RCC 7860 (cell line): ENCODE data around the gene RFXAP.
"Not testable (repeated sequence)": the region's sequence is repeated elsewhere in the genome, so short reads cannot be mapped to it uniquely, and the experiment has no call there.

Experiments used
- DNase-seq: peaks from one replicate; pipeline ENCODE4 v3.0.0-alpha.2; 2015; ENCODE audit warnings: low spot score
- FAIRE-seq: peaks from 2 replicates; lab custom pipeline; 2012; peaks lifted over from hg19 to GRCh38; lab: Jason Lieb, UNC

Gene RFXAP, protein sequence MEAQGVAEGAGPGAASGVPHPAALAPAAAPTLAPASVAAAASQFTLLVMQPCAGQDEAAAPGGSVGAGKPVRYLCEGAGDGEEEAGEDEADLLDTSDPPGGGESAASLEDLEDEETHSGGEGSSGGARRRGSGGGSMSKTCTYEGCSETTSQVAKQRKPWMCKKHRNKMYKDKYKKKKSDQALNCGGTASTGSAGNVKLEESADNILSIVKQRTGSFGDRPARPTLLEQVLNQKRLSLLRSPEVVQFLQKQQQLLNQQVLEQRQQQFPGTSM

DNA sequence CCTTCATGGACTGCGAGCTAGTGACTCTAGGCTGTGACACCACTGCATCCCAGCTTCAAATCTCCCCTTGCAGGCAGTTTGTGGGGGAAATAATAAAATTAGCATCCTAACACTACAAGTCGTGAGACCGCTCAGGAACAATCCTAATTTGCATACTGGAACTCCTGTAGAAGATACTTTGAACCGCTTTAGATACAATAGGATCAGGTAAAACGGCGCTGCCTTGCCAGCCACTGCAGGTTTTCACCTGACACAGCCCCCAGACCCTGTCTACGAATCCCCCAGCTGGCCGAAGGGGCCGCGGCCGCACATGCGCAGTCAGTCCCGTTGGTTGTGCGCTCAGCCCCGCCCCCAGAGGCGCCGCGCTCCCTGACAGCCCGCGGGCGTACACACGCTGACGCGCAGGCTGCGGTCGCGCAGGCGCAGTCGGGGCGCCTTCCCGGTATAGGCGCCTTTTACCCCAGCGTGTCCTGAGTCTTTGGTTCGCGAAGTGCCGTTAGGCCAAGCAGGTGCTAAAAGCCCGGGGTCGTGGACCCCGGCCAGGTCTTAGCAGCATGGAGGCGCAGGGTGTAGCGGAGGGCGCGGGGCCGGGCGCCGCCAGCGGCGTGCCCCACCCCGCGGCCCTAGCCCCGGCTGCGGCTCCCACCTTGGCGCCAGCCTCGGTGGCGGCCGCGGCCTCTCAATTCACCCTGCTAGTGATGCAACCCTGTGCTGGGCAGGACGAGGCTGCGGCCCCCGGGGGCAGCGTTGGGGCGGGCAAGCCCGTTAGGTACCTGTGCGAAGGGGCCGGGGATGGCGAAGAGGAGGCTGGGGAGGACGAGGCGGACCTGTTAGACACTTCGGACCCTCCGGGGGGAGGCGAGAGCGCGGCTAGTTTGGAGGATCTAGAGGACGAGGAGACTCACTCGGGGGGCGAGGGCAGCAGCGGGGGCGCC, at the start of gene RFXAP:
TSS of gene RFXAP (plus strand) at position 419 of the 935 bp plus-strand sequence. CDS start at position 555, 136 bp downstream.
- FAIRE-seq (no peak), DNase-seq (peak; percentile 69)

DNA sequence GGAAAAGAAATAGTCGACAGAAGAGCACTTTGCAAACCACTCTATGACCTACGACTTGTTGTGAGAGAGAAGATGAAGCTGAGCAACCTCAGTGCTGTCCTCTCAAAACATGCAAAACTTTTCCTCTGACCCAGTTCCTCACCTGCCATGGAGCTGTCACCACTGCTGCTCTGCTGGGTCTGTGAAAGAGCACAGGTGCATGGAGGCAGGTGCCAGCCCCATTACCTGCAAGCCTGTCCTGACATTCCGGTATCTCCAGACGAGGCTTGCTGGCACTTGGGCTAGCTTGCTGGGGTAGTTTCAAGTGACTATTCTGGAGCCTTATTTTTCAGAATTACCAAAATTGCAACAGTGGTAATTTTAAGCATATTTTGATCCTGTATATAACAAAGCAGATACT, 49.5 kb upstream of the RFXAP start:
- FAIRE-seq, result no peak
- no peak for DNase-seq

DNA sequence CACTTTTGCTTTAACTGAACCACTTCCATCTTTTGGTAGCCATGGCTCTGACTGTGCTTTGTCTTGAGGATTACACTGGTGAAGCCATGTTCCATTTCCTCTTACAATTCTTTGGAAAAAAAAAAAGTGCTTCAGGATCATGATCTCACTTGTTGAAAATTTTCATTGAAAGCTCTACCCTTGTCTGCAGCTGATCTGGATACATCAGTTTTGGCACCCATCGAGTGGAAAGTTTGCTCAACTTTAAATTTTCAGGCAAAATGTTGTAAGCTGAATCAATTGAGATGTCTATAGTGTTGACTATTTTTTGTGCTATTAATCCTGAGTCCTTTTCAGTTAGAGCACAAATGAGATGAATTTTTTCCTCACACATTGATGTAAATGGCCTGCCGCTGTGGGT, 48.3 kb upstream of the RFXAP start:
- DNase-seq, result no peak

DNA sequence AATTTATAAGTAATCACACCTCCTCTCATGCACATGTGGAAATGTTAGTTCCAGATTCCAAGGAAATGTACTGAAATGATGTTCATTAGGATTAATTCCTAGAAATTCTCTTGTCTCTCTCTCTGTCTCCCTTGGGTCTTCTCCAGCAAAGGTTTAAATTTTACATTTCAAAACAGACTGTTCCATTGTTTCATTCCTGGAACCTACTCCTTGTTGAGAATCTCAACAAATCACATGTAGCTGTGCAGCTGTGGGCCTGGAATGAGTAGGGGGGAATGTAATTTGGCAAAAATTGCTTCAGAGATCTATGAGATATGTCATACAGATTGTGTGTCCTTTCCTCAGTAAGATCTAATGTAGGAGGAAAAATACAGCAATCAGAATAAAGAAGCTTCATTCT, 46.2 kb upstream of the RFXAP start:
- no peak for FAIRE-seq
- no peak for DNase-seq

More for the DNA sequence above, 48.3 kb upstream of the RFXAP start:
- FAIRE-seq, result no peak

DNA sequence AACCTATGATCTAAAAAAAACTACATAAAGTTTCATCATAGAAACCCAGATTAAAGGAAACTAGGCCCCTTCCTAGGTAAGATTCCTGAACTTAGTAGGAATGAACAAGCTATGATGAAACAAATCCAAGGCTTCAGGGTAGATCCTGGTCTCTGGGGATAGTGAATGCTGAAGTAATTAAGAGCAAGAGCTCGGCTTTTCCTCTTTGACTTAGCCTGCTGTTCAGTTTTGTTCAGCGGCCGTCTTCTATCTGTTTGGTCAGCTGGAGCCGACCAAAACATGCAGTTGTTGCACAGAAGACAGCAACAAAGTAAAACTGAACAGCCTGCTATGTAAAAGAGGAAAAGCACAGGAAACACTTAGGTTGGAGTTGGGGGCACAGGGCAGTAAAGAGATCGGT, 44.1 kb upstream of the RFXAP start:
- DNase-seq (no peak), FAIRE-seq (no peak)

DNA sequence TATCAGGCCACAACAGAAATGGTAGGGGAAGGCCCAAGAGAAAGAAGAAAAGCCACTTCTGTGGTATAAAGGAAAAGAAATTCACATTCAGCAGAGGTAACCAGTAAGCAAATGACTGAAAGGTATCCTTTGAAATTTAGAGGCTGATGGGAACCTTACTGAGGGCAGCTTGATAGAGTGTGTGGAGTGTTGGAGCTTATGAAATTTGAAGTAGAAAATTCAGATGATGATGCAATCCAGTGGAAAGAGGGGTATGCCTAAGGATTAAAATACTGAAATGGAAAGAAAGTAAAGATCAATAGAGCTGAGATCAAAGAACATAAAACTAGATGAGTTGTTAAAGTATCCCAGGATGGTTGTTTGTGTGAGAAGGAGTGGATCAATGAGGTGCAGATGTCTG, 42.8 kb upstream of the RFXAP start:
- FAIRE-seq (no peak), DNase-seq (no peak)

DNA sequence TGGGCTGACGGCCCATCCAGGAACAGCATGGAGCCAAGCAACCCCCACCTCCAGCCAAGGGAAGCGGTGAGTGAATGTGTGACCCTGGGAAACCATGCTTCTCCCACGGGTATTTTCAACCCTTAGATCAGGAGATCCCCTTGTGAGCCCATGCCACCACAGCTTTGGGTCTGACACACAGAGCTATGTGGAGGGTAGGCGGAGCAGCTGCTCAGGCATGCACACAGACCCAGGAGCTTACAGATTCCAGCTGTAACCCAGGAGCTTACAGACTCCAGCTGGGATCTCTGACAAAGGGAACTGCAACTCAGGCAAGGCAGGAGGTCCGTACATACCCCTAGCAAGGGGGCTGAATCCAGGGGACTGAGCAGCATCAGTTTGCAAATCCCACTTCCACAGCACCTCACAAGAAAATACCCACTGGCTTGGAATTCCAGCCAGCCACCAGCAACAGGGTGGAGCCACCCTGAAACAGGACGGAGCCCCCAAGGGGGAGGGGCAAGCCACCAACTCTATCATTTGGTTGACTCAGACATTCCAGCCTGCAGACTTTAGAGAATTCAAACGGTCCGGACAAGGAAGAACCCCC, 40.8 kb upstream of the RFXAP start:
- DNase-seq (peak; percentile 85), FAIRE-seq (peak; percentile 75)

DNA sequence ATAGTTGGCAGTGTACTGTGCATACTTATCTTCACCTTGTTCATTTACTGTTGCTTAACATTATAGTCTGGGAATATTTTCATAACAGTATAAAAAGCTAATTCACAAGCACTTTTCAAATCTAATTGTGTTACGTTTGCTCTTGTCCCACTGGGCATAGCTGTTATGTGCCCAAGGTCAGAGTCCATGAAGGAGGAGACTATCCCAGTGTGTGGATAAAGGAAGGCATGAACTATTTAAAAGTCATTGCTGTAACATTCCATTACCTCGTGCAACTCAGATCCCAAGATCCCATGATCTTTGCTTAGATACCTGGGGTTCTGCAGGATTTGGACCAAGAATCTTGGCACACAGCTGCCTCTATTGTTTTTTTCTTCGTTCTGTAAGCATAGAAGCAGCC, 35.1 kb upstream of the RFXAP start:
- FAIRE-seq, result no peak

DNA sequence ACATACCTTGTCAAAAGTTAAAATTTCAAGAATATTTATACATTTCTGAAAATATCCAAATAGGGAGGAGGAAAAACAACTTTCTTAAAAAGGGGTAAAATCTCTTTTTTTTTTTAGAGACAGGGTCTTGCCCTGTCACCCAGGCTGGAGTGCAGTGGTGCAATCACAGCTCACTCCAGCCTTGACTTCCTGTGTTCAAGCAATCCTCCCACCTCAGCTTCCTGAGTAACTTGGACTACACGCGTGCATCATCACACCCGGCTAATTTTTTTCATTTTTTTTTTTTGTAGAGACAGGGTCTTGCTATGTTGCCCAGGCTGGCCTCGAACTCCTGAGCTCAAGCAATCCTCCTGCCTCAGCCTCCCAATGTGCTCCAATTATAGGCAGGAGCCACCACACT, 32.8 kb upstream of the RFXAP start:
- DNase-seq, FAIRE-seq: not testable (repeated sequence)

More for the DNA sequence above, 35.1 kb upstream of the RFXAP start:
- no peak for DNase-seq

DNA sequence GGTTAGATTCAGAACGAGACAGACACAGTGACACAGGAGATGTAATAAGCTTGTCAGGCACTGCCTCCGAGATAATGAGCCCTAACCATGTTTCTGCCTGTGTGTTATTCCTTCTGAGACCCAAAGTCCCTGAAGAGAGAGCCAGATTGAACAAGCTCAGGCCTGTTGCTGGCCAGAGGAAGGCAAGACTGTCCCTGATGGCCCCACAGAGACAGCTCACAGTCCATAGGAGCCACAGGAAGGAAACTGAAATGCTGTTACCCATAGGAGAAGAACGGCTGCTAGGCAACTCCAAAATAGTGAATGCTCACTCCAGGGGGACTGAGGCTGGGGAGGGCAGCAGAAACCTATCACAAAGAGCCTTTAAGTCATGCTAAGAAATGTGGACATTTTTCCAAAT, 31.8 kb upstream of the RFXAP start:
- no peak for FAIRE-seq
- peak; percentile 74 for DNase-seq

DNA sequence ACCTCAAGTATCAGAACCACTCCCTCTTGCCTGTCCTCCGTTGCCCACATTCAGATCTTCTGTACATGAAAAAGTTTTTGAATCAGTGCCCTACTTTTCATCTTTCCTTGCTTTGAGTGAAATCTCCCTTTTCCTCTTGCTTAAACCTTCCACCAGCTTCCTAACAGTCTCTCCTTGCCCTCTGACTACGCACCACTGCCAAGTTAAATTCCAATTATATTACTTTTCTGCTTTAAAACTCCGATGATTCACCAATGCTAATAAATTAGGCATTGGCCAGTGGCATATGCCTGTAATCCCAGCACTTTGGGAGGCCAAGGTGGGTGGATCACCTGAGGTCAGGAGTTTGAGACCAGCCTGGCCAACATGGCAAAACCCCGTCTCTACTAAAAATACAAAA, 30.7 kb upstream of the RFXAP start:
- FAIRE-seq (peak; percentile 87), DNase-seq (peak; percentile 81)

DNA sequence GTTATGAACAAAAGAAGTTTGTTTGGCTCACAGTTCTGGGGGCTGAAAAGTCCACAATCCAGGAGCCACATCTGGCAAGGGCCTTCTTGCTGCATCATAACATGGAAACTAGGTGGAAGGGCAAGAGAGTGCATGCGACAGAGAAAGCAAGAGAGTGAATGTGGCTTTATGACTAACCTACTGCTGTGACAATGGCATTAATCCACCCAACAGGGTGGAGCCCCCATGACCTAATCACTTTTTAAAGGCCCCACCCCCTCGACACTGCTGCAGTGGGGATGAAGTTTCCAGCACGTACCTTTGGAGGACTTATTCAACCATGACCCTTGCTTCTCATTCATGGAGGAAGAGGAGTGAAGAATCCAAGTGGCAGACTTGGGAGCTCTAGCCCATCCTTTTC, 30.0 kb upstream of the RFXAP start:
- FAIRE-seq, result peak; percentile 94
- peak; percentile 92 for DNase-seq

DNA sequence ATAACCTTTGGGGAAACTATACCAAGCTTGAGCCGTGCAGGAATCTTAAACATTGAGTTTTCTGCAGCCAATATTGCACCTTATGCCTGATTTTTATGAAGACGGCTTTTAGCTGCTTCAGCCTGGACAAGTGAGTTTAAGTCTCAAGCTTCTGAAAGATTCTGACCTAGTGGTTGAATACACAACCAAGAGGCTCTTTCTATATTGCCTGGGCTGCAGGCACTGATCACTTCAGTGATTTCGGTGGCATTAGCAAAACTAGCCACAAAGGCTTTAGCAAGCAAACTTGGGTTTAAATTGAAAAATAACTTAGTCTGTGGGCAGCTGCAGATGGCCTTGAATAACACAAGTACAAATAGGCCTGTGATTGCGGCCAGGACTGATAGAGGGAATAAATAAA, 29.3 kb upstream of the RFXAP start:
- FAIRE-seq, result peak; percentile 90
- DNase-seq, result peak; percentile 49

DNA sequence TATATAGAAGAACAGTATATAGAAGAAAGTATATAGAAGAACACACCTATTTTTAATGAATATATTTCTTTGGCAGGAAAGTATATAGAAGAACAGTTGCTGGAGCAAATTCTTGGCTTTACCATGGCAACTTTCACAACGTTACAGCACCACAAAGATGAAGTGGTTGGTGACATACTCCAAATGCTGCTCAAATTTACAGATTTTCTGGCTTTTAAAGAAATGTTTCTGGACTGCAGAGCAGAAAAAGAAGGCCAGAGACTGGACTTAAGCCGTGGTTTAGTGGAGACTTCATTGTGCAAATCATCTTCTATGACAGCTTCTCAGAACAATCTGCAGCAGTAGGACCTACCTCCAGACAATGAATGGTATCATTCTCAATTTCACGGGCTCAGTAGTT, 24.3 kb upstream of the RFXAP start:
- DNase-seq (no peak), FAIRE-seq (no peak)

DNA sequence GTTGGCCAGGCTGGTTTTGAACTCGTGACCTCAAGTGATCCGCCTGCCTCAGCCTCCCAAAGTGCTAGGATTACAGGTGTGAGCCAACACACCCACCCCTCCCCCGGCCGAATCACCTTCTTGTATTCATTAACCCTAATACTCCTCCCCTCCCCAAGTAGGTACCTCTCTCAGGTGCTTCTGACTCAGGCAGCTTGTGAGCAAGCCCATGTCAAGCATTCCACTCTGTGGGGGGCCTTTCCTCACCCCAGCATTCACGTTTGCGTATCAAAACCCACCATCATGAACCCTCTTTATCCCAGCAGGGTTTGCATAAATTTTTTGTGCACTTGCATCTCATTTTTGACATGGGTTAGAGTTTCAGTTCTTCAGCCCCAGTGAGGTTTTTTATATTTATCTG, 23.6 kb upstream of the RFXAP start:
- FAIRE-seq (no peak), DNase-seq (no peak)

DNA sequence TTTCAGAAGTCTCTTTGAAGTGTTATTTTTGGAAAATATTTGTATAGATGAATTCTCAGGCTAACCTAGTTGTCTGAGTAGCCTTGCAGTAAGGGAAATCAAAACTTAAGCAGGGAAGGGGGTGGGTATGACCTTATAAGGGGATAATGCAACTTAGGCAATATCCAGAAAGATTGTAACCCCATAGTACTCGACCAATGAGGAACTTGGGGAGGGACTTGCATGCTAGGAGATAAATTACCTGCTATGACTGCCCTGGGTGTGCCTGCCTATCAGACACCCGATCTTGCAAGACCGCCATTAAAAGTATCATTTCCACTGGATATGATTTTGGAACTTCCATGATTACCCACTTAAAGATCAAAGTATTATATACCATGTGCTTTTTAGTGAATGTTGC, 23.0 kb upstream of the RFXAP start:
- no peak for FAIRE-seq
- no peak for DNase-seq

DNA sequence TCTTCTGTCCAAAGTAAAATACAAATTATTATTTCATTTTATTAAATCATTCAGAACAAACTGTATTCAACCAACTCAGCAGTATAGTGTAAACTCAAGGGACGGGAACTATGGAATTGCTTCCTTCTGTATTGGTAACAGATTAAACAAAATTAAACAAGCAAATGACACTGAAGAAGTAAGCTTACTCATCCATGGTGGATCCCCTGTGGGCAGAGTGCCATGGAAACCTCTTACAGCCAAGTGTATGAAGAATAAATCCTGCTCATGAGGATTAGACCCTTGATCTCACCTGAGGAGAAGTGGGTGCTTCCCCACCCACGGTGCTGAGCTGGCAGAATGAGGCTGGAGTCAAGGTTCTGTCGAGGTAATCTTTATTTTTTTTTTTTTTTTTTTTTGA, 18.0 kb upstream of the RFXAP start:
- DNase-seq, result peak; percentile 77

DNA sequence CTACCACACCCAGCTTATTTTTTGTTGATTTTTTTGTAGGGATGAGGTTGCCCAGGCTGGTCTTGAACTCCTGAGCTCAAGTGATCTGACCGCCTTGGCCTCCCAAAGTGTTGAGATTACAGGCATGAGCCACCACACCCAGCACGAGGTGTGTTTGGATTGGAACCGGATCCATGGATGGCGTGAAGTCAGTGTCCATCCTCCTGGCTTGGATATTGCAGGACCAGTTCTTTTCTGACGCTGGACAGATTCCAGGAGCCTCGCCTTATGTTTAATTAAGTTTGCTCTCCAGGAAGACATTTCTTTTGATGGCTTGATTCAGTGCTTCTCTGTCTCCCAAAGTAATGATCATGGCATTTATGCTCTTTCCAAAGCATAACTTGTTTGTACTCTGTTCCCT, 14.4 kb upstream of the RFXAP start:
- DNase-seq, result no peak
- no peak for FAIRE-seq

More for the DNA sequence above, 18.0 kb upstream of the RFXAP start:
- FAIRE-seq, result peak; percentile 91

DNA sequence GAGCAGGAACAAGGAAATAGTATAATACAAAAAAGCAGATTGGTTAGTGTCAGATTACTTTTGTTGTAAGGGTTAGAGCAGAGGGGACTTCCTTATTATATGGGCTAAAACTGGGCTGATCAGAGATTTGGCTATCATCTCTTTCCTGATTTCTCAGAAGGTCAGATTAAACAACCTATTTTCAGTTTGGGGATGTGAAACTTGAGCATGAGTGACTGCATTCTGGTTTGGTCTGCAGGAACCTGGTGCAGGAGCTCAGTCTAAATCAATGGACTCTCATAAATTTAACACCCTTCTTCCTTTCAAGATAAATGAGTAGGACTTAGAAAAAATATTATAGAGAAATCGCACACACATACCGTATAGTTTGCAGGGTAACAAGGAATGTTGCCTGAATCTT, 12.9 kb upstream of the RFXAP start:
- no peak for DNase-seq
- FAIRE-seq, result no peak

DNA sequence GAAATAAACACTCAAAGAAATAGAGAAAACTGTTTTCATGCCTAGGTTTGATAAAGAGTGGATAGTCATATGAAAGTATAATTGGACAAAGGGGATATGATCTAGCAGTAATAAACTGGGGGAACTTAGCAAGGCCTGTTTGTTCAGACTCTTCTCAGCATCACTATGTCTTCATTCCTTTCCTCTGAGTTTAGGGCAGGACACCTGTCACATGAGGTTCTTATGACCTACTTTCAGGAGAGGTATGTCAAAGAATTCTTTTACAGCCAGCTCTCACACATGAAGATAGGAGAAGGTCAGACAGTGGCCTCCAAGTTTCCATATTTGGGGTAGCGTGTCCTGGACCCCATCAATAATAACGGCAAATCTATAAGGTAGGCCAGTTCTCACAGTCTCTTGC, 11.4 kb upstream of the RFXAP start:
- no peak for FAIRE-seq
- DNase-seq, result no peak

DNA sequence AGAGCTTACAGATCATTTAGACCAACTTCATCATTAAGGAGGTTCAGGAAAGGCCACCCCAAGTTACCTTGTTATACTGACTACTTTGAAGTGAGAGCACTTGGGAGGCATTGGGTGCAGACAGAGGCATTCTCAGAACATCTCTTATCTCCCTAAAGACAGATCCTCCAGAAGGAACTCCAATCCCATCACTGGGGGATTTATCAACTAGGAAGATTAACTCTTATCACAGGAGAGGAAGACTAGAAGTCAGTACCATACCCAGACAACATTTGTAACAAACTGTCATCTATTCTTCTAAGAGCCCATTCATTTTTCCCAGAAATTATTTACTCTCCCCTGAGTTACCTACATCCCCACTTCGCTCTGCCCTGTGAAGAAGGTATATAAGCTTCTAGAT, 5.8 kb upstream of the RFXAP start:
- DNase-seq (no peak), FAIRE-seq (no peak)

DNA sequence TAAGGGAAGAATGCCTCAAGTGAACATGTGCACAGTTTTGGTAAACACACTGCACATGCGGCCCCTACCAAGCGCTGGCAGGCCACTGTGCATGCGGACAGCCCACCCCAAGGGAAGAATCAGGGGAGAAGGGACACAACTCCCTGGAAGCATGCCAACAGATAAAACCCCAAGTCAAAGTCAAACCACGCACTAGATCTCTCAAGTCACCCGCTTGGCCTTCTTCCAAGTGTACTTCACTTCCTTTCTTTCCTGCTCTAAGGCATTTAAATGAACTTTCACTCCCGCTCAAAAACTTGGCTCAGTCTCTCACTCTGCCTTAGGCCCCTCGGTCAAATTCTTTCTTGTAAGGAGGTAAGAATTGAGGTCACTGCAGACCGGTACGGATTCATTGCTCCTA, 4.6 kb upstream of the RFXAP start:
- FAIRE-seq (no peak), DNase-seq (no peak)
